Activated T-helper 2 cell treated with anti-CD3 and anti-CD28 coated beads, Interferon-gamma antibody, Interleukin-2, Interleukin-4, amounts not matched to agents 10 μg/mL and 5 μg/mL and 100 μg/mL, durations not matched to agents 14 hours and 24 hours and 36 hours (primary cell): ENCODE measurements around the gene TBC1D22A. TPM values are rescaled to one million over a fixed set of nuclear protein-coding genes. Genes with fewer than 3 reads are reported as not detected.

Experiments used
- DNase-seq: peaks from one replicate; pipeline ENCODE4 v3.0.0; 2021; ENCODE audit warnings: low spot score
- H3K27ac Mint-ChIP-seq: one replicate; pipeline ENCODE4 v1.8.0; 2021; ENCODE audit warnings: mixed read lengths
- H3K27me3 Mint-ChIP-seq: one replicate; pipeline ENCODE4 v1.8.0; 2021; ENCODE audit warnings: low read depth, mixed read lengths
- H3K36me3 Mint-ChIP-seq: one replicate; pipeline ENCODE4 v1.8.0; 2021; ENCODE audit warnings: low read depth, mixed read lengths
- H3K4me1 Mint-ChIP-seq: one replicate; pipeline ENCODE4 v1.8.0; 2021; ENCODE audit warnings: low read depth, mixed read lengths
- H3K4me3 Mint-ChIP-seq: one replicate; pipeline ENCODE4 v1.8.0; 2021; ENCODE audit warnings: low read depth, mild to moderate bottlenecking, moderate library complexity, mixed read lengths
- H3K9me3 Mint-ChIP-seq: one replicate; pipeline ENCODE4 v1.8.0; 2021; ENCODE audit warnings: mixed read lengths
- intact Hi-C: fragments of 100-400 bp; cut with micrococcal nuclease; formaldehyde crosslinking; loops from one replicate; pipeline ENCODE4 v1.15.1; 2023
- total RNA-seq: library from RNA; stranded (reverse); gene quantifications from 2 replicates; pipeline ENCODE4 v1.2.3, GENCODE V29; 2022

Gene TBC1D22A
- 34.8 and 38.3 TPM in 2 replicates for total RNA-seq

DNA sequence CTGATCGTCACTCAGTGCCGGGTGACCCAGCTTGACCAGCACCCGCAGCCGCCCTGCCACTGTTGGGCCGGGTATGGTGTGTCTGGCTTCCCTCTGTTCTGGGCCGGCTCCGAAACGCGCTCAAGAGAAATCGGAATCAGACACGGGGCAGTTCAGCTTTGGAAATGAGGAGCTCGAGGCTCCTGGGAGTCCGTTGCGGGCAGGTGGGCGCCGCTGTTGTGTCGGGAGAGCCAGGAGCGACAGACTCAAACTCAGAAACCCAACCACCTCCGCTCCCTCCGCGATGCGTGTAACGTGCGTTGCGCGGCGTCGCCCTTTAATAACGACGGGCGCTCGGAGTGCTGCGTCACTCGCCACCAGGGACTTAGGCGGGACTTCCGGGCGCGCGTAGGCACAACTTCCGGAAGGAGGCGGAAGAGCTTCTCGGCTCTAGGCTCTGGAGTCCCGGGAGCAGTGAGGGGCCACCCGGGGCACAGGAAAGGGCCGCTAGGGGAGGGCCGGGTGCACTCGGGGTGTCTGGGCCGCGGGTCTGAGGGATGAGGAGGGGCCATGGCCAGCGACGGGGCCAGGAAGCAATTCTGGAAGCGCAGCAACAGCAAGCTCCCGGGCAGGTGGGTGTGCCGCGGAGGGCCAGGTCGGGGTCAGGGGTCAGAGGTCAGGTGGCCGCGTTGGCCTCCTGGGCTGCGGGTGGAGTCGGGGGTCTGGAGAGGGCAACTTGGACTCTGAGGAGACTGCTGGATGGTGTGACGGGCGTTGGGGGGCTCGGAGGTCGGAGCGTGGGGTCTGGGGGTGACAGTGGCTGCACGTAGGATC is at the start of gene TBC1D22A:
TBC1D22A (plus strand) TSS at position 413 of the 813 bp plus-strand sequence; CDS start at position 550, 137 bp downstream.
- intact Hi-C loops: loop anchor here (1.0 kb wide), 2 partner anchors 23 to 29 kb away; no protein-coding TSS in a partner anchor
- Mint-ChIP-seq H3K9me3 (no peaks in the 10 kb centered on the region), H3K27ac (peak within 1 kb of the TSS; percentile 95), H3K27me3 (no peaks in the 10 kb centered on the region), H3K4me1 (peaks cover 38% of the 10 kb centered on the region), H3K36me3 (peaks cover 35% of the 10 kb centered on the region), H3K4me3 (peak within 1 kb of the TSS; percentile 99)
- peak; percentile 91 for DNase-seq

- Mint-ChIP-seq H3K27ac (no peak overlapping the region), H3K36me3 (peaks cover 80% of the 10 kb centered on the region), H3K4me1 (peaks cover 4% of the 10 kb centered on the region), H3K4me3 (no peak overlapping the region), H3K9me3 (no peaks in the 10 kb centered on the region), H3K27me3 (no peaks in the 10 kb centered on the region)
- intact Hi-C loops: no loop called here
- no peak for DNase-seq
Observed at GRCh38 chr22:46714550-46714949, 47.9 kb upstream of the TBC1D22A start.

- H3K27me3 Mint-ChIP-seq: no peaks in the 10 kb centered on the region
- peaks cover 57% of the 10 kb centered on the region for H3K36me3 Mint-ChIP-seq
- no peaks in the 10 kb centered on the region for H3K9me3 Mint-ChIP-seq
- peaks cover 3% of the 10 kb centered on the region for H3K4me1 Mint-ChIP-seq
- DNase-seq: no peak
- intact Hi-C loops: no loop called here
- no peak overlapping the region for H3K4me3 Mint-ChIP-seq
- H3K27ac Mint-ChIP-seq: no peak overlapping the region
Observed at GRCh38 chr22:46719921-46720320, 42.5 kb upstream of the TBC1D22A start.

- no peak overlapping the region for H3K27ac Mint-ChIP-seq
- peaks cover 3% of the 10 kb centered on the region for H3K4me1 Mint-ChIP-seq
- H3K27me3 Mint-ChIP-seq: no peaks in the 10 kb centered on the region
- no peaks in the 10 kb centered on the region for H3K9me3 Mint-ChIP-seq
- H3K36me3 Mint-ChIP-seq: peaks cover 54% of the 10 kb centered on the region
- intact Hi-C loops: no loop called here
- no peak overlapping the region for H3K4me3 Mint-ChIP-seq
- no peak for DNase-seq
Observed at GRCh38 chr22:46721501-46722085, 40.9 kb upstream of the TBC1D22A start.

- no peak for DNase-seq
- no peaks in the 10 kb centered on the region for H3K27me3 Mint-ChIP-seq
- no peaks in the 10 kb centered on the region for H3K9me3 Mint-ChIP-seq
- H3K27ac Mint-ChIP-seq: no peak overlapping the region
- H3K4me1 Mint-ChIP-seq: peaks cover 3% of the 10 kb centered on the region
- peaks cover 49% of the 10 kb centered on the region for H3K36me3 Mint-ChIP-seq
- no peak overlapping the region for H3K4me3 Mint-ChIP-seq
- intact Hi-C loops: no loop called here
Observed at GRCh38 chr22:46723882-46724281, 38.6 kb upstream of the TBC1D22A start.

DNA sequence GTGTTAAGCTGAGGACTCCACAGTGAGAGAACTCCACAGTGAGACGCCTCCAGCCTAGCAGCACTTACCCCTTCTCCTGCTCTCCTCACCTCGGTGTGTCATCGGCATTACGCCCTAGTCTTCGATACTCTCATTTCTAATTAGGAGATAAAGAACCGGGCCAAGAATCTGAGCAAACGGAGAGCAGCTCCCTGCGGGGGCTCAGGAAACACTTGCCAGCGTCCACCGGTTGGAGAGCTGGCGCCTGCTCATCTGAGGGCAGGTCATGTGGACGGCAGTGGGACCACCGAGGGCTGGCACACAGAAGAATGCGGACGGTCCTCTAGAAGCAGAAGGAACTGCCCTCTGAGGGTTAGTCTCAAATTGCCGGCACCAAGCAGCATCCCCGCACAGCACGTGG is 37.4 kb upstream of the TBC1D22A start:
- no peak for DNase-seq
- no peak overlapping the region for H3K4me3 Mint-ChIP-seq
- intact Hi-C loops: no loop called here
- no peak overlapping the region for H3K27ac Mint-ChIP-seq
- peaks cover 4% of the 10 kb centered on the region for H3K4me1 Mint-ChIP-seq
- H3K36me3 Mint-ChIP-seq: peaks cover 40% of the 10 kb centered on the region
- no peaks in the 10 kb centered on the region for H3K9me3 Mint-ChIP-seq
- no peaks in the 10 kb centered on the region for H3K27me3 Mint-ChIP-seq

DNA sequence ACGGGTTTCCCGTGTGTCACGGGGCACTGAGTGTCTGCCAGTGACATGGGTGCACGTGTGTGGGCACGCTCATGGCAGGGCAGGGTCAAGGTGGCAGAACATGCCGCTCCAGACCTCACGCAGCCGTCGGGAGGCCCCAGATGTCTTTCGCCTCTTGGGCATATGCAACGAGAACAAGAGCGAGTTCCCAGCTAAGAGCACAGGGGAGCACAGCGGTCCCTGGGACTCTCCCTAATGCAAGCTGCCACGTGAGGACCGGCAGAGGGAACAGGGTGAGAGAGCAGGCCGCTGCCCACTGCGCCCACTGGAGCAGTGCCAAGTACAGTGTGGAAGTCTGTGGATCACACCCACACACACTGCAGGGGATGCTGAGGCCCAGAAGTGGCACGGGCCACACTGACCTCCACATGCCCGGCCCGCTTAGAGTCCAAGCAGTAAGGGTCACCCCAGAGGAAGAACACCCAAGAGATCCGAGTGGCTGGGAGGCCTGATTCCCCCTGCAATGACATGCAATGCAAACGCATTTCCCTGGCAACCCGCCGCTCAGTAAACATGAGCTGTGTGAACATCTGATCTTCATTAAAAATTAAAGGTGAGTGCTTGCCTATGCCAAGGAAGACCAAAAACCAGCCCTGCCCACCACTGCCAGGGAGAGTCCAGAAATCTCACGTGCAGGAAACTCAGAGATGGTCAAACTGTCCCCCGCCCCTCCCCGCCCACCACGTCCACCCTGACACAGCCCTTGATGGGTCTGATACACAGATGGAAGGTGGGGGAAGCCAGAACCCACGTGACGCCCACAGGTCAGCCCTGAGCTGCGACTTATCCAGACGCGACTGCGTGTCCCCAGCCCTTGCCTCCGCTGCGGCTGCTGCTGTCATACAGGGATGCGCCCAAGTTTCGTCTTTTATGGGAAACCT is 36.1 kb upstream of the TBC1D22A start:
- H3K27ac Mint-ChIP-seq: no peak overlapping the region
- DNase-seq: no peak
- H3K27me3 Mint-ChIP-seq: no peaks in the 10 kb centered on the region
- intact Hi-C loops: no loop called here
- H3K4me3 Mint-ChIP-seq: no peak overlapping the region
- peaks cover 38% of the 10 kb centered on the region for H3K36me3 Mint-ChIP-seq
- H3K4me1 Mint-ChIP-seq: peaks cover 10% of the 10 kb centered on the region
- H3K9me3 Mint-ChIP-seq: no peaks in the 10 kb centered on the region

DNA sequence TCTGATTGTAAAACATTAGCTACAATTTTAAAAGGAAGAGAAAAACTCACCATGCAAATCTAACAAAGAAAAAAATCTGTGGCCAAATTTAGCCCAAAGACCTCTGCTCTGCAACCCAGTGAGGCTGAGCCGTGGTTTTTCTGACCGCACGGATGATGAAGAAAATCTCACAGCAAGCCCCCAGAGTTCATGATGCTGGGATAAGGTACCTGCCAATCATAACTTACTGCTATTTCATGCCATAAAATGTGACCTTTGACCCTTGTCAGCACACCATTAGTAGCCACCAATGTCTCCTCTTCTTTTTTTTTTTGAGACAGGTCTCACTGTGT is 35.5 kb upstream of the TBC1D22A start:
- peaks cover 15% of the 10 kb centered on the region for H3K4me1 Mint-ChIP-seq
- H3K27me3 Mint-ChIP-seq: no peaks in the 10 kb centered on the region
- H3K36me3 Mint-ChIP-seq: peaks cover 44% of the 10 kb centered on the region
- DNase-seq: no peak
- H3K4me3 Mint-ChIP-seq: no peak overlapping the region
- H3K27ac Mint-ChIP-seq: no peak overlapping the region
- intact Hi-C loops: no loop called here
- H3K9me3 Mint-ChIP-seq: no peaks in the 10 kb centered on the region

- Mint-ChIP-seq H3K36me3 (peaks cover 44% of the 10 kb centered on the region), H3K4me1 (peaks cover 15% of the 10 kb centered on the region), H3K27ac (no peak overlapping the region), H3K27me3 (no peaks in the 10 kb centered on the region), H3K9me3 (no peaks in the 10 kb centered on the region), H3K4me3 (no peak overlapping the region)
- intact Hi-C loops: no loop called here
- no peak for DNase-seq
Observed at GRCh38 chr22:46727813-46728364, 34.6 kb upstream of the TBC1D22A start.

- Mint-ChIP-seq H3K4me1 (peaks cover 15% of the 10 kb centered on the region), H3K27ac (no peak overlapping the region), H3K4me3 (no peak overlapping the region), H3K9me3 (no peaks in the 10 kb centered on the region), H3K27me3 (no peaks in the 10 kb centered on the region), H3K36me3 (peaks cover 44% of the 10 kb centered on the region)
- no peak for DNase-seq
- intact Hi-C loops: no loop called here
Observed at GRCh38 chr22:46728470-46728869, 34.0 kb upstream of the TBC1D22A start.

GRCh38 chr22:46730568-46731245 is 31.7 kb upstream of the TBC1D22A start:
- no peaks in the 10 kb centered on the region for H3K9me3 Mint-ChIP-seq
- H3K27ac Mint-ChIP-seq: peak overlapping the region; percentile 46

More at GRCh38 chr22:46730568-46731245, 31.7 kb upstream of the TBC1D22A start:
- Mint-ChIP-seq H3K4me1 (peaks cover 27% of the 10 kb centered on the region), H3K4me3 (no peak overlapping the region), H3K27me3 (no peaks in the 10 kb centered on the region), H3K36me3 (peaks cover 37% of the 10 kb centered on the region)
- no peak for DNase-seq
- intact Hi-C loops: no loop called here
